GM18873 (cell line): Measurements from ENCODE around the gene ROR1.
"Not testable (repeated sequence)": the region's sequence is repeated elsewhere in the genome, so short reads cannot be mapped to it uniquely, and the experiment has no call there.

ENCODE experiments used
- ATAC-seq: cut with Tn5 transposase; IDR thresholded peaks from one replicate; pipeline ENCODE4 v1.9.1; 2021; ENCODE audit warnings: mild to moderate bottlenecking, moderate library complexity, moderate number of reproducible peaks; ENCODE audit not compliant: unreplicated experiment, low FRiP score

Gene ROR1

DNA sequence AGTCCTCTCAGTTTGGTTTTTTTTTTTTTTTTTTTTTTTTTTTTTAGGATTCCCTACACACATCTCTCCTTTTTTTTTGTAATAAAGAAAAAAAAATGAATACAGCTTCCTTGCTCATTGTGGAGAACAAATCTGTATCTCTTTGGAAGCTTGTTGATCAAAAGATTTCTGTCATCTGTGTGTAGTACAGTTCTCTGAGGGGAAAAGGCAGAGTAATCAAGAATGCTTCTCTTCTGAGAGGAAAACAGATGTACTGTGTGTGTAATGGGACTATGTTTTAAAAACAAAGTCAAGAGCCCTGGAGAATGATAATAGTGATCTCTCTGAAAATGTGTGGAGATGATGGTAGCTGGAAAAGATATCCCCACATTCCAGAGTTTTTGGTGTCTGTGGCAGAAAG lies 16.5 kb upstream of the ROR1 start:
- no peak for ATAC-seq

DNA sequence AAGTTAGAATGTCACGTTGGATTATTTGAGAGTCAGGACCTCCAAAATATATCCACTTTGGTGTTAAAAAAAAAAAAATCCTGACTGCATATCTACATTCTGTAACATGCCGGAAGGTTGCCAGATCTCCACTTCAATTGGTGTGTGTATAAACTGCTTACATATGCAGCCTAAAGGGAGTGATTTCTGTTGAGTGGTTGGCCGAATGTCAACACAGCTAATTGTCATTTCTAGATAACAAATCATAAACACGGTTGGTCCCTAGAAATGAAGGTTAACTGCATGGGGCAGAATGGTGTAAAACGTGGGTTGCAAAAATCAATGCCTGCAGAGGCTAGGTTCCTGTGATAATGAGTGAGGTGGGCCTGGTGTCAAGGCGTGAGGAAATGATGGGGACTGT lies 15.0 kb upstream of the ROR1 start:
- ATAC-seq = no peak

DNA sequence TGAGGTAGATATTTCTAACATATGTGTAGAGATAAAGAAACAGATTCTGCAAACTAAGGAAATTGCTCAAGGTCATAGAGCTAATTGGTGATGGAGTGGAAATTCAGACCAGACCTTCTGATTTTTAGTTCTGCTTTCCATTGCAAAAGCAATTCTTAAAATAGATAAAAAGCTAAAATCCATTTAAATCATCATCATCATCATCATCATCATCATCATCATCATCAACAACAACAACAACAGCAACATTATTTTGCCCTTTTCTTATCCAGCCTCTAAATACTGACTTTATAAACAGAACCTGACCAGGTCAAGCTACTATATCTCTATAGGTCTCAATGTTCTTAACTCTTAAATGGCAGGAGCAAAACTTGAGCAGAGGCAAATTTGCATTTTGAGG lies 14.0 kb upstream of the ROR1 start:
- ATAC-seq = no peak

DNA sequence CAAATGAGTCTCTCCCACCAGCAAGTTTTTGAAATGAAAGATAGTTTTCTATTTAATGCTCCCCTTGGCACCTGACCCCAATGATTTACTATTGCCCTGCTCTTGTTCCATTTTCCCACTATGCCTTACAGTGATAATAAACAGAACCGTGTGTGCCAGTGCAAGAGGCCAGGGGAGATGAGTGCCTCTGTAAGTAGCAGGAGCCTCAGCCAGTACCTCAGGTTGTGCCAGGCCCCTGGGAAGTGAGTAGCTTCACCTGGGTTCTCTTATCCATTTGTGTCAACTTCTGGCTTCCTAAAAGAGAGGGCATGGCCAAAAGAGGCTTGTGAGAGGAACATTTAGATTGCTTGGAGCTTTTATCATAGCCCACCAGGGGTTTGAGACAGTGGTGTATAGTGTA lies 3.4 kb upstream of the ROR1 start:
- no peak for ATAC-seq

GRCh38 chr1:63772201-63772600 lies 1.6 kb upstream of the ROR1 start:
- no peak for ATAC-seq

DNA sequence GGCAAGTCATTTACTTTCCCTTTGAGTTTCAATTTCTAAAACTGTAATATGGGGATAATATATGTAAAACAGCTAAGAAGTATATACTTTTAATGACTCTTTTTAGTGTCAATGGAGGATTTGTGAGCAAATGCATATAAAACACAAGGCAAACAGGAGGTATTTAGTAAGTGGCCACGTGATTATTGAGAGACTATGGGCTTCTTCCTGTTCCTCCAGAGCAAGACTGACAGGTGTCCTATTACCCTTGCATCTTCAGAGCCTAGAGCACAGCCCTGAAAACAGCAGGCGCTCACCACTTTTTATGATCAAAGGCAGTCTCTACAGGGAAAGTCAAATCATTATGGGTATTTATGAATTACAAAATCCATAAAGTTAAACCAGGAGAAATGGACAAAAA lies 941 bp upstream of the ROR1 start:
- ATAC-seq = no peak

- ATAC-seq = no peak
These were observed 362 bp upstream of the ROR1 start for GRCh38 chr1:63773496-63773814.

DNA sequence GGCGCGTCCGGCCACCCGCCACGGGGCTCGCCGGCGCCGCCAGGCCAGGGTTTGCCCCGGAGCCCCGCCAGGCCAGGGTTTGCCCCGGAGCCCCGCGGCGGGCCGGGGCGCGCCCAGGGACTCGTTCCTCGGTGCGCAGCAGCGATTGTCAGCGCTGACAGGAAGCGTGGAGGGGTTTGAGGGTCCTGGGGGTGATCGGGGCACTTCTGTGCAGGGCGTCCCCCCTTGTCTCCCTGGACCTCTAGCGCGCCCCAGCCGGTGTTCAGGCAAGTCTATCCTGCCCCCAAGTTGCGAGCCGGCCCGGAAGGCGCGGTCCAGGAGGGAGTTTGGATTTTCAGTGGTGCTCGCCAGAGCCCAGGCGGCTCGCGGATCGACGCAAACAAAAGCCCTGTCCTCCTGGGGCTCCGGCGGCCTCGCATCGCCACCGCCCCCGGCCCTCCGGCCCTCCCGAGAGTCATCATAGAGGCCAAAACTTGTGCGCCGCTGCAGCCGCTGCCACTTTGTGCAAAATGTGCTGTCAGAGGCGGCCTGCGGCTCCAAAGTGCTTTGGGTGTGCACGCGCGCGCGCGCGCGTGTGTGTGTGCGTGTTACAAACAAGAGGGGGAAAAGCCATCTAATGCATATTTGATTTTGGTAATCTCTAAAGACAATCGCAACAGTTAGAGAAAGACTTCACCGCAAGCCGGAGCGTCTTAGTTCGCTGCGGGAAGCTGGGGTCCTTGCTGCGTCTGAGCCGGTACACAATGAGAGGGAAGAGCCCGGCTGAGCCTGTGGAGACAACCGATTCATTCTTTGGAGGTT lies 1.0 kb downstream of the ROR1 start:
- ATAC-seq = no peak

GRCh38 chr1:63775418-63776127 lies 1.8 kb downstream of the ROR1 start:
- ATAC-seq = no peak

GRCh38 chr1:63777286-63777685 lies 3.5 kb downstream of the ROR1 start:
- ATAC-seq = no peak

- no peak for ATAC-seq
These were observed 4.4 kb downstream of the ROR1 start for GRCh38 chr1:63777965-63778880.

- ATAC-seq = no peak
These were observed 5.8 kb downstream of the ROR1 start for GRCh38 chr1:63779338-63780211.

- no peak for ATAC-seq
These were observed 6.7 kb downstream of the ROR1 start for GRCh38 chr1:63780565-63780964.

GRCh38 chr1:63782982-63783381 lies 9.2 kb downstream of the ROR1 start:
- ATAC-seq = no peak

- no peak for ATAC-seq
These were observed 10.3 kb downstream of the ROR1 start for GRCh38 chr1:63784083-63784482.

DNA sequence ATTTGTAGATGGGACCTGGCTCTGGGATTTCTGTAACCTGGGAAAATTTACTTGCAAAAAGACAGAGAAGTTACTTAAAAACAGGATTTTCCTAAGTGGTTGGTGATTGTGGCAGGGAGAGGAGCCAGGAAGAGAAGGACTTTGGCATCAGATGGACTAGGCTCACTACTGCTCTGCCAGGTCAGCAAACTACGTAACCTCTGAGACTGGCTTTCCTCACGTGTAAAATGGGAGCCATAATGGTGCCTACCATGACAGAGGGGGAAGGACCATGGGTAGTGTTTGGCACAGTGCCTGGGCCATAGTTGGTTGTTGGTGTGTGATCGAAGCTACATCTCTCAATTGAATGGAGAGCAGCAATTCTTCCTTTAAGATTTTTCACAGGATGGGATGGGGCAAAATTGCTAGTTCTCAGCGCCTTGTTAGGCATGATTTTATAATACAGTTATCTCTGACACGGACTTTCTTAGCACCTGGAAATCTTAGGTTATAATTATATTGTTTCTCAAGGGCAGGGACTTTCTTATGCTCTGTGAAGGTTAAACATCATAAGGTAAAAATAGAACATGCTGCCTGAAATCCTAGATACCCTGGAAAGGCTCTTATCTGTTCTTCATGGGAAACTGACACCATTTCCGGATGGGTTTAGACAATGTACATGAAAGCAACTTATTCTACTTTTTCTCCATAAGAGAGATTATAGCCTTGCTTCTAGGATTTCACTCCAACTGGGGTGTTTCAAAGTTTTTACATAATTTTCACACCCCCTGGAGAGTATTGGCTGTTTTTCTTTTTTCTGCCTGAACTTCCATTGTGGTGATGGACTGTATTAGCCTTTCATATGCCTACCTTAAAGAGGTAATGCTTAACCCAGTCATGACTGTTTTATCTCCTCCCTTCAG lies 10.9 kb downstream of the ROR1 start:
- no peak for ATAC-seq

DNA sequence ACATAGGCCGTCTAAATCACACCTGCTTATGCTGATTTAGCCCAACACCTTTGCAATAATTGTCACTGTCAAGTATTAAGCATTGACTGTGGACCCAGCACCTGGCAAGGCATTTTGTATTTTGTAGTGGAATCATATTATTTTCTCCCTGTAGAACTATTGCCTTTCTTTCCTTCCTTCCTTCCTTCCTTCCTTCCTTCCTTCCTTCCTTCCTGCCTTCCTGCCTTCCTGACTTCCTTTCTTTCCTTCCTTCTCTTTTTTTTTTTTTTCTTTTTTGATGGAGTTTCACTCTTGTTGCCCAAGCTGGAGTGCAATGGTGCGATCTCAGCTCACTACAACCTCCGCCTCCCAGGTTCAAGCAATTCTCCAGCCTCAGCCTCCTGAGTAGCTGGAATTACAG lies 13.5 kb downstream of the ROR1 start:
- ATAC-seq = not testable (repeated sequence)

- no peak for ATAC-seq
These were observed 14.1 kb downstream of the ROR1 start for GRCh38 chr1:63787875-63788274.
